PC-3 (cell line): Measurements from ENCODE around the gene CCDC7. TPM values are rescaled to one million over a fixed set of nuclear protein-coding genes. Genes with fewer than 3 reads are reported as not detected.

Experiments
- ATAC-seq: fragments of 200-7000 bp; cut with Tn5 transposase; 2 replicates; pipeline ENCODE4 v1.9.1; 2020; ENCODE audit warnings: mild to moderate bottlenecking, moderate library complexity
- BruUV-seq: library from RNA; stranded (reverse); fragments of 400-500 nt; replicated peaks from 2 replicates; lab custom pipeline; 2021; lab: Mats Ljungman, UMichigan
- CTCF ChIA-PET: fragments of 300-600 bp; sonication (Branson Sonifier 250); formaldehyde crosslinking; loops from one replicate; lab custom pipeline; 2022; ENCODE audit warnings: antibody characterized with exemption; lab: Charles Lee
- POLR2A ChIA-PET: fragments of 300-600 bp; sonication (Branson Sonifier 250); formaldehyde crosslinking; loops from one replicate; lab custom pipeline; 2022; ENCODE audit warnings: antibody characterized with exemption; ENCODE audit not compliant: unreplicated experiment; lab: Charles Lee
- DNase-seq: peaks from one replicate; pipeline ENCODE4 v3.0.0-alpha.2; 2015
- H2AFZ ChIP-seq: fragments of 300-600 bp; sonication (generic); 2 replicates; pipeline ENCODE4 v1.6.0; 2016; ENCODE audit warnings: antibody characterized with exemption, low read length
- H3F3A ChIP-seq: fragments of 300-600 bp; sonication (generic); one replicate; pipeline ENCODE4 v1.6.0; 2017; ENCODE audit warnings: antibody characterized with exemption, low read length, control low read depth, mild to moderate bottlenecking; ENCODE audit not compliant: unreplicated experiment
- H3K27ac ChIP-seq: fragments of 300-600 bp; sonication (generic); 2 replicates; pipeline ENCODE4 v1.5.1; 2016; ENCODE audit warnings: mild to moderate bottlenecking, low read length
- H3K27me3 ChIP-seq: fragments of 300-600 bp; sonication (generic); 2 replicates; pipeline ENCODE4 v1.6.1; 2016; ENCODE audit warnings: low read length, mixed read lengths
- H3K36me3 ChIP-seq: fragments of 300-600 bp; sonication (generic); 2 replicates; pipeline ENCODE4 v1.6.1; 2016; ENCODE audit warnings: low read depth, mixed run types, low read length, mixed read lengths
- H3K4me1 ChIP-seq: fragments of 300-600 bp; sonication (generic); 2 replicates; pipeline ENCODE4 v1.5.1; 2016; ENCODE audit warnings: low read length; ENCODE audit not compliant: insufficient read depth
- H3K4me2 ChIP-seq: fragments of 300-600 bp; sonication (generic); 2 replicates; pipeline ENCODE4 v1.6.0; 2016; ENCODE audit warnings: low read length
- H3K4me3 ChIP-seq: fragments of 300-600 bp; sonication (generic); 2 replicates; pipeline ENCODE4 v1.5.1; 2016; ENCODE audit warnings: mild to moderate bottlenecking, low read length, mixed read lengths
- H3K79me2 ChIP-seq: fragments of 300-600 bp; sonication (generic); 2 replicates; pipeline ENCODE4 v1.6.1; 2017; ENCODE audit warnings: low read length, mixed read lengths
- H3K9ac ChIP-seq: fragments of 300-600 bp; sonication (generic); 2 replicates; pipeline ENCODE4 v1.6.0; 2016; ENCODE audit warnings: mild to moderate bottlenecking, low read length
- H3K9me2 ChIP-seq: fragments of 300-600 bp; sonication (generic); replicated peaks from 2 replicates; pipeline ENCODE4 v1.6.1; 2016; ENCODE audit warnings: mixed run types, low read length, mixed read lengths
- H3K9me3 ChIP-seq: fragments of 300-600 bp; sonication (generic); 2 replicates; pipeline ENCODE4 v1.6.1; 2016; ENCODE audit warnings: low read length, mixed read lengths
- H4K20me1 ChIP-seq: fragments of 300-600 bp; sonication (generic); 2 replicates; pipeline ENCODE4 v1.6.1; 2016; ENCODE audit warnings: low read length, mixed read lengths
- CTCF ChIP-seq: fragments of 300-600 bp; sonication (generic); conservative IDR thresholded peaks from 2 replicates; pipeline ENCODE4 v1.5.1; 2017; ENCODE audit warnings: antibody characterized with exemption, low read depth, mild to moderate bottlenecking, low read length
- EZH2 ChIP-seq: fragments of 300-600 bp; sonication (generic); IDR thresholded peaks from one replicate; pipeline ENCODE4 v1.6.1; 2017; ENCODE audit warnings: antibody characterized with exemption, mild to moderate bottlenecking, low read length; ENCODE audit not compliant: unreplicated experiment
- EZH2phosphoT487 ChIP-seq: fragments of 300-600 bp; sonication (generic); IDR thresholded peaks from 2 replicates; pipeline ENCODE4 v1.6.1; 2018; ENCODE audit warnings: mild to moderate bottlenecking, antibody characterized with exemption, low read length, borderline replicate concordance
- intact Hi-C: fragments of 100-400 bp; cut with micrococcal nuclease; formaldehyde crosslinking; loops from 2 replicates; pipeline ENCODE4 v1.9.0; 2023
- total RNA-seq: library from RNA; depleted of rRNA; stranded (reverse); fragments of >200 nt; gene quantifications from 2 replicates; pipeline ENCODE4 v1.2.3, GENCODE V29; 2014

Gene CCDC7
- total RNA-seq, 1 experiment from 2014 or later: 19.1 TPM

GRCh38 chr10:32891261-32891660, 445.3 kb downstream of the CCDC7 start:
- Histone ChIP-seq H2AFZ (no peak overlapping the region), H3K9ac (no peak overlapping the region), H3K36me3 (peaks cover 8% of the 10 kb centered on the region; the same call in 1 of the 2 replicates), H3K27ac (no peak overlapping the region), H3K9me2 (no peaks in the 10 kb centered on the region), H3K79me2 (no peaks in the 10 kb centered on the region), H3K4me1 (no peaks in the 10 kb centered on the region), H3K27me3 (no peaks in the 10 kb centered on the region), H3K4me2 (no peak overlapping the region), H3K9me3 (no peaks in the 10 kb centered on the region), H3F3A (peaks cover 5% of the 10 kb centered on the region), H3K4me3 (no peak overlapping the region), H4K20me1 (no peaks in the 10 kb centered on the region)
- BruUV-seq: no TSS peak
- POLR2A ChIA-PET: no interaction called here
- CTCF ChIA-PET: no interaction called here
- intact Hi-C loops: no loop called here
- TF ChIP-seq EZH2 (no peak), EZH2phosphoT487 (no peak), CTCF (no peak)
- DNase-seq (no peak), ATAC-seq (no peak)

GRCh38 chr10:32893434-32893833, 447.5 kb downstream of the CCDC7 start:
- DNase-seq: peak; percentile 32
- ATAC-seq: peak; percentile 42; the same call in 1 of the 2 replicates

More at GRCh38 chr10:32893434-32893833, 447.5 kb downstream of the CCDC7 start:
- Histone ChIP-seq H3K79me2 (no peaks in the 10 kb centered on the region), H3K27me3 (no peaks in the 10 kb centered on the region), H3K4me1 (no peaks in the 10 kb centered on the region), H3K27ac (no peak overlapping the region), H3K9me2 (no peaks in the 10 kb centered on the region), H3K4me3 (no peak overlapping the region), H4K20me1 (no peaks in the 10 kb centered on the region), H3K4me2 (no peak overlapping the region), H3F3A (peaks cover 7% of the 10 kb centered on the region), H2AFZ (no peak overlapping the region), H3K36me3 (peaks cover 30% of the 10 kb centered on the region), H3K9me3 (no peaks in the 10 kb centered on the region), H3K9ac (no peak overlapping the region)
- POLR2A ChIA-PET: no interaction called here
- intact Hi-C loops: loop anchor here (2.0 kb wide), 1 partner anchor 99 kb away; no protein-coding TSS in a partner anchor
- CTCF ChIA-PET: no interaction called here
- TF ChIP-seq EZH2: no peak
- peak; percentile 55 for TF ChIP-seq CTCF
- no peak for TF ChIP-seq EZH2phosphoT487
- no TSS peak for BruUV-seq
